Liver (tissue), 9 donors: ENCODE data around the gene DDB1. TPM values are rescaled to one million over a fixed set of nuclear protein-coding genes. Genes with fewer than 3 reads are reported as not detected.

Experiments used
- DNase-seq: peaks from one replicate; pipeline ENCODE4 v3.0.0-alpha.2; 2017; ENCODE audit warnings: low spot score
- H3K27ac ChIP-seq, 2 donors: one replicate each; pipeline ENCODE4 v1.7.0; 2013; ENCODE audit warnings: inconsistent platforms in 2 of 2, low read length in 2 of 2, control low read depth in 1 of 2, low read depth in 1 of 2, mild to moderate bottlenecking in 1 of 2
- H3K27me3 ChIP-seq, 4 donors: one replicate each; pipeline versions ENCODE4 v1.6.1 to v1.7.0; 2013; ENCODE audit warnings: low read length in 3 of 4, inconsistent platforms in 1 of 4, mild to moderate bottlenecking in 1 of 4, moderate library complexity in 1 of 4; ENCODE audit not compliant: control insufficient read depth in 4 of 4, insufficient read depth in 4 of 4
- H3K36me3 ChIP-seq, 4 donors: one replicate each; pipeline versions ENCODE4 v1.6.1 to v1.7.0; 2013; ENCODE audit warnings: low read length in 3 of 4, mild to moderate bottlenecking in 3 of 4, low read depth in 1 of 4, moderate library complexity in 1 of 4; ENCODE audit not compliant: control insufficient read depth in 4 of 4, insufficient read depth in 3 of 4
- H3K4me1 ChIP-seq, 4 donors: one replicate each; pipeline versions ENCODE4 v1.6.1 to v1.7.0; 2013; ENCODE audit warnings: low read length in 3 of 4, mild to moderate bottlenecking in 3 of 4, moderate library complexity in 1 of 4; ENCODE audit not compliant: control insufficient read depth in 4 of 4, insufficient read depth in 4 of 4
- H3K4me3 ChIP-seq, 3 donors: one replicate each; pipeline versions ENCODE4 v1.6.1 to v1.7.0; 2013; ENCODE audit warnings: low read length in 3 of 3, control low read depth in 1 of 3, low read depth in 1 of 3, mild to moderate bottlenecking in 1 of 3
- H3K9ac ChIP-seq, 2 donors: one replicate each; pipeline ENCODE4 v1.7.0; 2013; ENCODE audit warnings: low read length in 2 of 2, mild to moderate bottlenecking in 2 of 2, moderate library complexity in 2 of 2, control low read depth in 1 of 2, low read depth in 1 of 2
- H3K9me3 ChIP-seq, 4 donors: one replicate each; pipeline versions ENCODE4 v1.6.1 to v1.7.0; 2013; ENCODE audit warnings: low read length in 3 of 4; ENCODE audit not compliant: control insufficient read depth in 4 of 4
- CTCF ChIP-seq: fragments of 150-350 bp; IDR thresholded peaks from 2 replicates; pipeline ENCODE4 v1.5.1; 2017; ENCODE audit warnings: improper control_type of control experiment, low read depth, low read length; ENCODE audit not compliant: missing input control
- EGR1 ChIP-seq, 2 donors: IDR thresholded peaks; 2 replicates each; pipeline ENCODE4 v1.6.1; 2016 to 2018; ENCODE audit warnings: antibody characterized with exemption in 2 of 2, low read depth in 2 of 2
- FOXA1 ChIP-seq: IDR thresholded peaks from 2 replicates; pipeline ENCODE4 v1.6.1; 2016; ENCODE audit warnings: antibody characterized with exemption
- FOXA2 ChIP-seq: IDR thresholded peaks from 2 replicates; pipeline ENCODE4 v1.6.1; 2016; ENCODE audit warnings: antibody characterized with exemption
- HNF4A ChIP-seq, 2 donors: conservative IDR thresholded peaks; 2 replicates each; pipeline ENCODE4 v1.6.1; 2016; ENCODE audit warnings: antibody characterized with exemption in 2 of 2, mild to moderate bottlenecking in 2 of 2
- HNF4G ChIP-seq: IDR thresholded peaks from 2 replicates; pipeline ENCODE4 v1.6.1; 2016; ENCODE audit warnings: antibody characterized with exemption
- JUND ChIP-seq, 2 donors: IDR thresholded peaks; 2 replicates each; pipeline ENCODE4 v1.6.1; 2016; ENCODE audit warnings: antibody characterized with exemption in 2 of 2
- MAX ChIP-seq: IDR thresholded peaks from 2 replicates; pipeline ENCODE4 v1.6.1; 2016; ENCODE audit warnings: antibody characterized with exemption
- NR2F2 ChIP-seq: IDR thresholded peaks from 2 replicates; pipeline ENCODE4 v1.6.1; 2016; ENCODE audit warnings: antibody characterized with exemption
- RAD21 ChIP-seq, 2 donors: IDR thresholded peaks; 2 replicates each; pipeline ENCODE4 v1.6.1; 2016; ENCODE audit warnings: antibody characterized with exemption in 2 of 2, mild to moderate bottlenecking in 2 of 2
- REST ChIP-seq: IDR thresholded peaks from 2 replicates; pipeline ENCODE4 v1.6.1; 2016; ENCODE audit warnings: antibody characterized with exemption, mild to moderate bottlenecking
- RXRA ChIP-seq, 2 donors: IDR thresholded peaks; 2 replicates each; pipeline ENCODE4 v1.6.1; 2017 to 2018; ENCODE audit warnings: antibody characterized with exemption in 2 of 2, mild to moderate bottlenecking in 1 of 2
- SP1 ChIP-seq: IDR thresholded peaks from 2 replicates; pipeline ENCODE4 v1.6.1; 2018; ENCODE audit warnings: antibody characterized with exemption, mild to moderate bottlenecking
- TAF1 ChIP-seq: conservative IDR thresholded peaks from 2 replicates; pipeline ENCODE4 v1.6.1; 2016; ENCODE audit warnings: antibody characterized with exemption, mild to moderate bottlenecking
- WGBS: extraction: QIAGEN DNeasy Blood & Tissue Kit; methylation state at CpG from one replicate; pipeline ENCODE4 v1.1.7; 2013; 5-methylcytosine and 5-hydroxymethylcytosine counted together
- polyA plus RNA-seq, 2 donors: library from polyadenylated mRNA; stranded (reverse) in 1 of 2; unstranded in 1 of 2; fragments of 200-250 nt in 1 of 2; fragments of >200 nt in 1 of 2; fragmentation: Nextera tagmentation in 1 of 2; extraction: Ambion mirVana in 1 of 2; gene quantifications; one replicate each; pipeline versions ENCODE4 v1.2.1 to v1.2.3, GENCODE V29; 2013 to 2015
- total RNA-seq, 2 donors: library from RNA; depleted of rRNA; stranded (reverse); fragments of >200 nt; gene quantifications; one replicate each; pipeline ENCODE4 v1.2.3, GENCODE V29; 2014
- donor health status: healthy.
- donor health status: healthy.
- donor health status: healthy.
- donor health status: healthy.
- donor health status: healthy.

Gene DDB1
- total and polyA plus RNA-seq, 4 donors = 37.5 to 146 (median 88.9) TPM

- no peak for TF ChIP-seq JUND (IDR thresholded peaks at IDR 0.05)
- TF ChIP-seq FOXA2 = no peak
- TF ChIP-seq SP1 = no peak
- no peak for TF ChIP-seq EGR1 (IDR thresholded peaks at IDR 0.05; ENCODE audit: low read depth in 2 of 2)
- no peak for TF ChIP-seq RXRA (IDR thresholded peaks at IDR 0.05)
- no peak for TF ChIP-seq NR2F2
- TF ChIP-seq CTCF = no peak
- no peak for TF ChIP-seq HNF4G
- TF ChIP-seq RAD21 (IDR thresholded peaks at IDR 0.05) = no peak
- no peak for TF ChIP-seq FOXA1
- no peak for TF ChIP-seq MAX
- no peak for TF ChIP-seq HNF4A (conservative IDR thresholded peaks at IDR 0.05)
- TF ChIP-seq REST = no peak
- TF ChIP-seq TAF1 = no peak
- H3K9me3 ChIP-seq = no peaks in the 10 kb centered on the region
- no peaks in the 10 kb centered on the region for H3K27me3 ChIP-seq
- no peak overlapping the region for H3K27ac ChIP-seq
- H3K9ac ChIP-seq = no peak overlapping the region
- H3K4me3 ChIP-seq = no peak overlapping the region
- no peaks in the 10 kb centered on the region for H3K36me3 ChIP-seq
- no peak for DNase-seq
- WGBS = 91% methylated on average over 14 of the region's 14 CpGs
- H3K4me1 ChIP-seq = peaks cover 0 to 2% (median 0%) of the 10 kb centered on the region in 4 donors
These were observed 55.5 kb downstream of the DDB1 start for GRCh38 chr11:61277186-61278000.

- H3K27ac ChIP-seq = no peak overlapping the region
- TF ChIP-seq JUND (IDR thresholded peaks at IDR 0.05) (no peak), SP1 (no peak), TAF1 (no peak)
- H3K9me3 ChIP-seq = no peaks in the 10 kb centered on the region
- H3K36me3 ChIP-seq = no peaks in the 10 kb centered on the region
- H3K4me3 ChIP-seq = no peak overlapping the region
- DNase-seq = no peak
- no peaks in the 10 kb centered on the region for H3K4me1 ChIP-seq
- WGBS = 94% methylated on average over 4 of the region's 4 CpGs
- no peaks in the 10 kb centered on the region for H3K27me3 ChIP-seq
- no peak overlapping the region for H3K9ac ChIP-seq
These were observed 57.7 kb downstream of the DDB1 start for GRCh38 chr11:61275191-61275590.
